Vagina (tissue), 2 donors: ENCODE data around the gene PAX7. TPM values are rescaled to one million over a fixed set of nuclear protein-coding genes. Genes with fewer than 3 reads are reported as not detected.

Experiments used
- DNase-seq, 2 donors: peaks; one replicate each; pipeline ENCODE4 v3.0.0-alpha.2; 2017; ENCODE audit errors: extremely low spot score in 2 of 2
- H3K27ac ChIP-seq: fragments of 200-600 bp; sonication (generic); one replicate; pipeline ENCODE4 v1.5.1; 2019
- H3K27me3 ChIP-seq: fragments of 200-600 bp; sonication (generic); one replicate; pipeline ENCODE4 v1.5.1; 2019
- H3K36me3 ChIP-seq, 2 donors: fragments of 200-600 bp; sonication (generic); one replicate each; pipeline ENCODE4 v1.5.1; 2017 to 2019
- H3K4me1 ChIP-seq: fragments of 200-600 bp; sonication (generic); one replicate; pipeline ENCODE4 v1.5.1; 2019
- H3K4me3 ChIP-seq, 2 donors: fragments of 200-600 bp; sonication (generic); 1 replicate in 1 of 2; 2 replicates in 1 of 2; pipeline ENCODE4 v1.5.1; 2016 to 2019
- H3K9me3 ChIP-seq: fragments of 200-600 bp; sonication (generic); one replicate; pipeline ENCODE4 v1.5.1; 2019
- POLR2A ChIP-seq, 2 donors: fragments of 450-650 bp; IDR thresholded peaks; one replicate each; pipeline ENCODE4 v1.6.1; 2017; ENCODE audit warnings: antibody characterized with exemption in 2 of 2, mild to moderate bottlenecking in 2 of 2, moderate library complexity in 2 of 2
- POLR2AphosphoS5 ChIP-seq, 2 donors: sonication (generic); formaldehyde crosslinking; IDR thresholded peaks; one replicate each; pipeline ENCODE4 v1.9.0; 2017; ENCODE audit warnings: antibody characterized with exemption in 2 of 2, mild to moderate bottlenecking in 2 of 2, low read depth in 1 of 2; ENCODE audit not compliant: insufficient read depth in 1 of 2
- intact Hi-C: fragments of 100-400 bp; cut with DNase I; formaldehyde crosslinking; loops from one replicate; pipeline ENCODE4 v1.15.1; 2023
- total RNA-seq: library from RNA; depleted of rRNA; stranded (reverse); fragments of >200 nt; gene quantifications from one replicate; pipeline ENCODE4 v1.2.3, GENCODE V29; 2016
- TF ChIP-seq, protein P1 (sequence below), 3 experiments: fragments of 450-650 bp in 2 of 3; fragments of 200-600 bp in 1 of 3; sonication (generic) in 1 of 3; IDR thresholded peaks; one replicate each; pipeline ENCODE4 v1.5.1; 2017 to 2019; ENCODE audit warnings: antibody characterized with exemption in 3 of 3, mild to moderate bottlenecking in 2 of 3, moderate library complexity in 2 of 3

PAX7 gene
- total RNA-seq, 1 donor from 2014 or later = not detected

- TF ChIP-seq, protein P1, sequence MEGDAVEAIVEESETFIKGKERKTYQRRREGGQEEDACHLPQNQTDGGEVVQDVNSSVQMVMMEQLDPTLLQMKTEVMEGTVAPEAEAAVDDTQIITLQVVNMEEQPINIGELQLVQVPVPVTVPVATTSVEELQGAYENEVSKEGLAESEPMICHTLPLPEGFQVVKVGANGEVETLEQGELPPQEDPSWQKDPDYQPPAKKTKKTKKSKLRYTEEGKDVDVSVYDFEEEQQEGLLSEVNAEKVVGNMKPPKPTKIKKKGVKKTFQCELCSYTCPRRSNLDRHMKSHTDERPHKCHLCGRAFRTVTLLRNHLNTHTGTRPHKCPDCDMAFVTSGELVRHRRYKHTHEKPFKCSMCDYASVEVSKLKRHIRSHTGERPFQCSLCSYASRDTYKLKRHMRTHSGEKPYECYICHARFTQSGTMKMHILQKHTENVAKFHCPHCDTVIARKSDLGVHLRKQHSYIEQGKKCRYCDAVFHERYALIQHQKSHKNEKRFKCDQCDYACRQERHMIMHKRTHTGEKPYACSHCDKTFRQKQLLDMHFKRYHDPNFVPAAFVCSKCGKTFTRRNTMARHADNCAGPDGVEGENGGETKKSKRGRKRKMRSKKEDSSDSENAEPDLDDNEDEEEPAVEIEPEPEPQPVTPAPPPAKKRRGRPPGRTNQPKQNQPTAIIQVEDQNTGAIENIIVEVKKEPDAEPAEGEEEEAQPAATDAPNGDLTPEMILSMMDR (IDR thresholded peaks at IDR 0.05) = no peak
- no peak for TF ChIP-seq POLR2AphosphoS5 (IDR thresholded peaks at IDR 0.05; ENCODE audit: insufficient read depth in 1 of 2, low read depth in 1 of 2)
- TF ChIP-seq POLR2A (IDR thresholded peaks at IDR 0.05) = no peak
- Histone ChIP-seq H3K36me3 (no peaks in the 10 kb centered on the region), H3K27ac (no peak overlapping the region), H3K4me3 (no peak overlapping the region), H3K9me3 (no peaks in the 10 kb centered on the region), H3K27me3 (peaks cover 6% of the 10 kb centered on the region), H3K4me1 (no peaks in the 10 kb centered on the region)
- intact Hi-C loops = no loop called here
- DNase-seq = no peak
Measured at GRCh38 chr1:18722270-18722669, 91.6 kb downstream of the PAX7 start.

DNA sequence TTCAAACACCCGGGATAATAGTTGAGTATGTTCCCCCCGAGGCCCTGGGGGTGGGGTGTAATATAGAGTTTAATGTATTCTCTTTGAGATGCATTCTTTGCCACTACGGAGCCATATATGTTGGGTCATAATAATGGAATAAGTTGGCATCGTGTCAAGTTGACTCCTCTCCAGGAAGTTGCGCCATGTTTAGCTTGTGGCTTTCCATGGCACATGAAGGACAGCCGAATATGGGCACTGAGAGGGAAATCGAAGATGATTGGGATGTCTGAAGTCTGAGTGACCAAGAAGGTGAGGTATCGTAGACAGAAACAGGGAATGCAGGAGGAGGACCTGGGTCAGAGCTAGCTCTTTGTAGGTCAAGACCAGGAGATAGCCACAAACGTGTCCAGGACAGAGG is 92.6 kb downstream of the PAX7 start:
- H3K9me3 ChIP-seq = no peaks in the 10 kb centered on the region
- intact Hi-C loops = no loop called here
- H3K4me1 ChIP-seq = no peaks in the 10 kb centered on the region
- TF ChIP-seq POLR2A (IDR thresholded peaks at IDR 0.05) (no peak), POLR2AphosphoS5 (IDR thresholded peaks at IDR 0.05; ENCODE audit: insufficient read depth in 1 of 2, low read depth in 1 of 2) (no peak)
- TF ChIP-seq, protein P1 (IDR thresholded peaks at IDR 0.05) = no peak
- no peaks in the 10 kb centered on the region for H3K27me3 ChIP-seq
- DNase-seq = no peak
- H3K36me3 ChIP-seq = no peaks in the 10 kb centered on the region
- H3K27ac ChIP-seq = no peak overlapping the region
- no peak overlapping the region for H3K4me3 ChIP-seq

DNA sequence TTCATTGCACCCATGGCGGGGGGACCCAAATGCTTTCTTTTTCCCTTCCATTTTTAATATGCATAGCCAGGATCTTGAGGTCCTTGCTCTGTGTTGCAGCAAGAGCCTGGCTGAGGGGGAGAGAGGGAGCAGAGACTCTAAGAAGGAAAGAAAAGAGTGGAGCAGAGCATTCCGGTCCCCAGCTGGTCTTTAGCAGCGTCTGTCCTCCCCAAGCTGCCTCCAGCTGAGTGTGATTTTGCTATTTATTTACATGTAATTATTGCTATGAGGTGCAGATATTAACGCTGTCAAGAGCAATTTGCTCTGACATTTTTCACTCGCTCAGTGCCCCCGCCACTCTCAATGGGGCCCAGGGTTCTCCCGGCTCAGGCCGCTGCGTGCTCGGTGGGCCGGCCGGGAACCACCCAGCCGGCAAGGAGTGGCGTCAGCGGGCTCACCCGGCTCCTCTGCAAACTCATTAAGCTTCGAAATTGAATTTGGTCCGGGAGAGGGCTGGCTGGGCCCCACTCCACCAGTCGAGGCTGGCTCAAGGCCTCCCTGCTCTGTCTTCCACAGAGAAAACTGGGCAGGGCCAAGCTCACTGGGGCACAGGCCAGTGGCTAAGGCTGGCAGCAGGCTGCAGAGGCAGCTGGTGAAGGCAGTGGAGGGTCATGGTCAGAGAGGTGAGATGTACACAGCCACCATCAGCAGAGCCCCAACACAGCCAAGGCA is 93.2 kb downstream of the PAX7 start:
- Histone ChIP-seq H3K4me1 (no peaks in the 10 kb centered on the region), H3K36me3 (no peaks in the 10 kb centered on the region), H3K27ac (no peak overlapping the region), H3K9me3 (no peaks in the 10 kb centered on the region), H3K27me3 (no peaks in the 10 kb centered on the region), H3K4me3 (no peak overlapping the region)
- intact Hi-C loops = no loop called here
- TF ChIP-seq POLR2AphosphoS5 (IDR thresholded peaks at IDR 0.05; ENCODE audit: insufficient read depth in 1 of 2, low read depth in 1 of 2) (no peak), POLR2A (IDR thresholded peaks at IDR 0.05) (no peak)
- TF ChIP-seq, protein P1 (IDR thresholded peaks at IDR 0.05) = no peak
- DNase-seq = no peak

GRCh38 chr1:18724801-18725200 is 94.2 kb downstream of the PAX7 start:
- Histone ChIP-seq H3K4me1 (no peaks in the 10 kb centered on the region), H3K36me3 (no peaks in the 10 kb centered on the region), H3K27ac (no peak overlapping the region), H3K9me3 (no peaks in the 10 kb centered on the region), H3K4me3 (no peak overlapping the region), H3K27me3 (no peaks in the 10 kb centered on the region)
- DNase-seq = no peak
- intact Hi-C loops = no loop called here
- TF ChIP-seq, protein P1 (IDR thresholded peaks at IDR 0.05) = no peak
- no peak for TF ChIP-seq POLR2AphosphoS5 (IDR thresholded peaks at IDR 0.05; ENCODE audit: insufficient read depth in 1 of 2, low read depth in 1 of 2)
- TF ChIP-seq POLR2A (IDR thresholded peaks at IDR 0.05) = no peak

GRCh38 chr1:18725231-18725895 is 94.7 kb downstream of the PAX7 start:
- Histone ChIP-seq H3K4me3 (no peak overlapping the region), H3K4me1 (no peaks in the 10 kb centered on the region), H3K27ac (no peak overlapping the region), H3K36me3 (no peaks in the 10 kb centered on the region), H3K27me3 (no peaks in the 10 kb centered on the region), H3K9me3 (no peaks in the 10 kb centered on the region)
- DNase-seq = no peak
- no peak for TF ChIP-seq POLR2AphosphoS5 (IDR thresholded peaks at IDR 0.05; ENCODE audit: insufficient read depth in 1 of 2, low read depth in 1 of 2)
- no peak for TF ChIP-seq POLR2A (IDR thresholded peaks at IDR 0.05)
- TF ChIP-seq, protein P1 (IDR thresholded peaks at IDR 0.05) = no peak
- intact Hi-C loops = no loop called here
